SKM-1 treated with dmso at 0.1 percent for 144 hours (cell line): Measurements from ENCODE around the gene RPS27A.
"Not testable (repeated sequence)": the region's sequence is repeated elsewhere in the genome, so short reads cannot be mapped to it uniquely, and the experiment has no call there.

ENCODE experiments used
- DNase-seq: peaks from one replicate; lab custom pipeline; 2025; ENCODE audit not compliant: unreplicated experiment; lab: John Stamatoyannopoulos, UW

Gene RPS27A

DNA sequence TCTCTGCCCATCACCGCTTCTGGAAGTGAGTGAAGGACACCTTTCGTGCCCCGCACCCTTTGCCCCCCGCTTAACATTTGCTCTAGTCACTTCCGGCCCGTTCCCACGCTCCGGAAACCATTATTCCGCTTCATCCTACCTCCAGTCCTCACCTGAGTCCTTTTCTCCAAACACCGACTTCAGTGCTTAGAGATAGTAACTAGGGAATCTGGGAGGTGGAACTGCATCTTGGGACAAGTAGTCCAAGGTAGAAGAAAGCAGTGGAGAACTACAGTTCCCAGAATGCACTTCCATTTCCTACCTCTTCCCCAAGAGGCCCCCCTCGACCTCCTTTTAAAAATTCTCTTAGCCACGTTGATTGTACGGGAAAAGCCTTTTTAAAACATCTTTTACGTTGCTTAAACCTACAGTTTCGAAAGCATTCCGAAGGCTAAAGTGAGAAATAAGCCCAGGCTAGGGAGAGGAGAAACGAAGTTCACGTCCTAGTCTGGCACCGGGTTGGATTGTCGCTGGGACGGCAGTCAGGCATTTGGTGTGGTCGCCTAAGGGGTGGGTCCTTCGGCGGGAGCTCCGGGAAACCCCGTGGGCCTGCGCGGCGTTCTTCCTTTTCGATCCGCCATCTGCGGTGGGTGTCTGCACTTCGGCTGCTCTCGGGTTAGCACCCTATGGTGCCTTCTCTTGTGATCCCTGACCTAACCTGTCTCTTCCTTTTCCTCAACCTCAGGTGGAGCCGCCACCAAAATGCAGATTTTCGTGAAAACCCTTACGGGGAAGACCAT is at the start of gene RPS27A, which contains the start of gene CLHC1:
Gene RPS27A (plus strand): TSS at position 605 of the 779 bp plus-strand sequence. CDS start 137 bp downstream, at position 742.
Gene CLHC1 (minus strand): TSS at position 210 of the 779 bp plus-strand sequence. CDS start 9,882 bp downstream, outside the sequence.
- DNase-seq = peak; percentile 94

DNA sequence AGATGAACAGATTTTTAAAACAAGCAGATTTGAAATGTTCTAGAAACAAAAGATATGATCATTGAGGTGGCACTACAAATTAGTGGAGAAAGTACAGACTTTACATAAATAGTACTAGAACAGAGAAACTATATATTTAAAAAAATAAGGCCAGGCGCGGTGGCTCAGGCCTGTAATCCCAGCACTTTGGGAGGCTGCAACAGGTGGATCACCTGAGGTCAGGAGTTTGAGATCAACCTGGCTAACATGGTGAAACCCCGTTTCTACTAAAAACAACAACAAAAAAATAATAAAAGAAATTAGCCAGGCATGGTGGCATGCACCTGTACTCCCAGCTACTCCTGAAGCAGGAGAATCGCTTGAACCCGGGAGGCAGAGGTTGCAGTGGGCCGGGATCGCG is 45.7 kb upstream of the RPS27A start:
- DNase-seq = not testable (repeated sequence)

DNA sequence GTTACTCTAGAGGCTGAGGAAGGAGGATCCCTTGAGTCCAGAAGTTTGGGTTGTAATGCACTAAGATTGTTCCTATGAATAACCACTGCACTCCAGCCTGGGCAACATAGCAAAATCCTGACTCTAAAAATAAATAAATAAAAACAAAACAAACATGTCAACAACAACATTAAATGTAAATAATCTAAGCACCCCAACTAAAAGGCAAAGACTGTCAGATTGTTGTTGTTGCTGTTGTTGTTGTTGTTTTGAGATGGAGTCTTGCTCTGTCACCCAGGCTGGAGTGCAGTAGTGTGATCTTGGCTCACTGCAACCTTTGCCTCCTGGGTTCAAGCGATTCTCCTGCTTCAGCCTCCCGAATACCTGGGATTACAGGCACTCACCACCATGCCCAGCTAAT is 40.6 kb upstream of the RPS27A start:
- DNase-seq = not testable (repeated sequence)

DNA sequence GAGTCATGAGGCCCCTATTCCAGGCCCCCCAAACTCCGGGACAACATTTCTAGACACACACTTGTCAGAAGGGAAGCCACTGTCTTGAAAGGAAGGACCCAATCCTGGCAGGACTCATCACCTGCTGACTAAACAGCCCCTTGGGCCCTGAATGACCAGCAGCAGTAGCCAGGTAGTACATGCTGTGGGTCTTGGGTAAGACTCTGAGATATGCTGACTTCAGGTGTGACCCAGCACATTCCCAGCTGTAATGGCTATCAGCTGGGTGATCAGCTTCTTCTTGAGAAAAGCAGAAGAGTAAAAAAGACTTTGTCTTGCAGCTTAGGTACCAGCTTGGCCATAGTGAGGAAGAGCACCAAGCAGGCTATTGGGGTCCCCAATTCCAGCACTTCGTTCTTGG is 36.0 kb upstream of the RPS27A start:
- DNase-seq = no peak

DNA sequence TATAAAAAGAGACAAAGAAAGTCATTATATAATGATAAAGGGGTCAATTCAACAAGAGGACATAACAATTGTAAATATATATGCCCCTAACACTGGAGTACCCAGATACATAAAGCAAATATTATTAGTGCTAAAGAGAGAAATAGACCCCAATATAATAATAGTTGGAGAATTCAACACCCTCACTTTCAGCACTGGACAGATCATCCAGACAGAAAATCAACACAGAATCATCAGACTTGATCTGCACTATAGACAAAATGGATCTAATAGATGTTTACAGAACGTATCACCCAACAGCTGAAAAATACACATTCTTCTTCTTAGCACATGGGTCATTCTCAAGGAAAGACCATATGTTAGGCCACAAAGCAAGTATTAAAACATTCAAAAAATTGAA is 32.1 kb upstream of the RPS27A start:
- no peak for DNase-seq

DNA sequence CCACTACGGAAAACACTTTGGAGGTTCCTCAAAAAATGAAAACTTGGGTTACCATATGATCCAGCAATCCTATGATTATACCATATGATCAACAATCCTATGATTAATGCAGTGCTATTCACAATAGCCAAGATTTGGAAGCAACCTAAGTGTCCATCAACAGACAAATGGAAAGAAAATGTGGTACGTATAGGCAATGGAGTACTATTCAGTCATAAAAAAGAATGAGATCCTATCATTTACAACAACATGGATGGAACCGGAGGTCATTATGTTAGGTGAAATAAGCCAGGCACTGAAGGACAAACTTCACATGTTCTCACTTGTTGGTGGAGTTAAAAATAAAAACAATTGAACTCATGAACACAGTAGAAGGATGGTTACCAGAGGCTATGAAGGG is 28.0 kb upstream of the RPS27A start:
- no peak for DNase-seq

DNA sequence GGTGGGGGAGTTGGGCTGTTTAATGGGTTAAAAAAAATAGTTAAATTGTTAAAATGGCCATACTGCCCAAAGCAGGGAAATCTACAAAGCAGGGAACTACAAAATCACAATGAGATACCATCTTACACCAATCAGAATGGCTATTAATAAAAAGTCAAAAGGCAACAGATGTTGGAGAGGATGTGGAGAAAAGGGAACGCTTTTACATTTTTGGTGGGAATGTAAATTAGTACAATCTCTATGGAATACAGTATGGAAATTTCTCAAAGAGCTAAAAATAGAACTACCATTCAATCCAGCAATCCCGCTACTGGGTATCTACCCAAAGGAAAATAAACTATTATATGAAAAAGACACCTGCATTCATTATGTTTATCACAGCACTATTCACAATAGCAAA is 27.5 kb upstream of the RPS27A start:
- DNase-seq = no peak

DNA sequence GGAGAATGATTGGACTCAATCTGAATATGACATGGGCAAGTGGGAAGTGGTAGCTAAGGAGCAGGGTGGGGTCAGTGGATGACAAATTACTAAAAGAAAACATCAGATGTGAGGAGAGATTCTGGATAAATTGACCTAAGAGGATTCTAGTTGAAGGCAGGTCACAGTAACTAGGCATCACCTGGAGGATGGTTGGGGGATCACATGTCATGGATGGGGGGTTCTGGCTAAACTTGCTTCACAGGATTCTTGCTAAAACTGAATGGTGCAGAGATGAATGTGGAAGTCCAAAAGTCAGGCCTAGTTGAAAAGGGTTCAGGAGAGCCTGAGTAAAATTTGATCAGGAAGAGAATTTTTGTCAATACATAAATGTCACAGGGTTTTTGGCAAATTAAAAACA is 18.7 kb upstream of the RPS27A start:
- DNase-seq = no peak

DNA sequence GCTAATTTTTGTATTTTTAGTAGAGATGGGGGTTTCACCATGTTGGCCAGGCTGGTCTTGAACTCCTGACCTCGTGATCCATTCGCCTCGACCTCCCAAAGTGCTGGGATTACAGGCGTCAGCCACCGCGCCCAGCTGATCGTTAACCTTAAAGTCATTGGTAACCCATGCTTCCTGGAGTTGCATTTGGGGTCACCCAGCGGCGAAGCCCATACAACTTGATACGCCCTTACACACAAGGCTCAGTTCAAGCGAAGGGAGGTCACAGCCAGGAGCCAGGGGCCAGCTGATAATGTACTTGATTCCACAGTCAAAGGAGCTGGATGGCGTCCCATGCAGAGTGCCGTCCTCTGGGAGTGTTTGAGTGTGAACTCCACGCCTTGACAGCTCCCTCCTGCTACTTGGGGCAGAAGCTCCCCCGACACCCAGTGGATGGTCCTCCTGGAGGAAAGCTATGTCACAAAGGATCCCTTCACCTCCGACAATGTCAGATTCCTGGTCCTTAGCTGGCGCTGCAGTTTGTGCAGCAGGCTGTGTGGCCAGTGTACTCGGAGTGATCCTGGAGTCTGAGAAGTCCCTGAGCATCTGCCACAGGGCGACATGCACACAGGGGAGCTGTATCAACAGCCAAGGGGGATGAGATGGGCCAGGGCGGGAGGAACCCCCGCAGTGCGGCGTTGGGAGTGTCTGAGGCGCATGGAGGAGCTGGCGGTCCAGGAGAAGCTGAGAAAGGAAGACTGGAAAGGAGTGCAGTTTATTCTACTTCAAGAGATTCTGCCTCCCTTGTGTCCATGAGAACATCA is 8.3 kb upstream of the RPS27A start:
- DNase-seq = no peak

DNA sequence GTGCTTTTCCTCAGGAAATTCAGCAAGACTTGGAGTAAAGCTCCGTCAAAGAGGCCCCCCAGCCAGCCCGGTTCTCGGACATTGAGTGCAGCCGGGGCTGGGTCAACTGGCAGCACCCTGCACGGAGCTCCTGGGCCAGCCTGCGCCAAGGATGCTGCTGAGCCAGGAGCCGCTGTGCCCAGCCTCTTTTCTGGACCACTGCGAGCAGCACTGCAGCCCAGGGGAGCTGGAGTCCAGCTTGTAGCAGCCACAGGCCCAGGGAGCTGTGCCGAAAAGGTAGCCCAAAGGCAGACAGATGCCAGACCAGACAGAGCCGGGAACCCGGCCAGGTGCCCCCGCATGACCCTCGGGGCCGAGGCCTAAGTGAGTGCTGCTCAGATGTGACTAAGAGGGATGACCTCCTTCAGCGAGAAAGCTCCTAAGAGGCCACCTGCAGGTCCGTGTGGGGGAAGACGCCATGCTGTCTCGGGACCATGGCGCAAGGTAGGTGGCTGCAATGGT is 7.7 kb upstream of the RPS27A start:
- DNase-seq = no peak

DNA sequence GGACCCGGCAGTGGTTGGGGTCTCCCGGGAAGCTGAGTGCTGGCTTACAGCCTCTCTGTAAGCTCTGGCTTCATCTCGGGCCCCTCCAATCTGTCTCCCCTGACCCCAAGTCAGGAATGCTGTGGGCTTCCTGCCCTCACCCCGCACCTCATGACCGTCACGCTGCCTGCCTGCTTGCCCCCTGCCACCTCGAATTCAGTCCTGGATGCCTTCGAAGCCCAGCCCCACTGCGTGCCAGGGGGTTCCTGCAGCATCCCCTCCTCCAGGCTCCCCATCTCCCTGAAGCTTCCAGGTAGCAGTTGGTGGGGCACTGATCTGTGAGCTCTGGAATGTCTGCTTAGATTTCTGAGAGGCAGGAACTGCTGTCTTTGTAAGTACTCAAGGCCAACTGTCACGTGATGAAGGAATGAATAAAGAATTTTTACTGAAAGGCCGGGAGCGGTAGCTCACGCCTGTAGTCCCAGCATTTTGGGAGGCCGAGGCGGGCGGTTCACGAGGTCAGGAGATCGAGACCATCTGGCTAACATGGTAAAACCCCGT is 6.9 kb upstream of the RPS27A start:
- DNase-seq = no peak

DNA sequence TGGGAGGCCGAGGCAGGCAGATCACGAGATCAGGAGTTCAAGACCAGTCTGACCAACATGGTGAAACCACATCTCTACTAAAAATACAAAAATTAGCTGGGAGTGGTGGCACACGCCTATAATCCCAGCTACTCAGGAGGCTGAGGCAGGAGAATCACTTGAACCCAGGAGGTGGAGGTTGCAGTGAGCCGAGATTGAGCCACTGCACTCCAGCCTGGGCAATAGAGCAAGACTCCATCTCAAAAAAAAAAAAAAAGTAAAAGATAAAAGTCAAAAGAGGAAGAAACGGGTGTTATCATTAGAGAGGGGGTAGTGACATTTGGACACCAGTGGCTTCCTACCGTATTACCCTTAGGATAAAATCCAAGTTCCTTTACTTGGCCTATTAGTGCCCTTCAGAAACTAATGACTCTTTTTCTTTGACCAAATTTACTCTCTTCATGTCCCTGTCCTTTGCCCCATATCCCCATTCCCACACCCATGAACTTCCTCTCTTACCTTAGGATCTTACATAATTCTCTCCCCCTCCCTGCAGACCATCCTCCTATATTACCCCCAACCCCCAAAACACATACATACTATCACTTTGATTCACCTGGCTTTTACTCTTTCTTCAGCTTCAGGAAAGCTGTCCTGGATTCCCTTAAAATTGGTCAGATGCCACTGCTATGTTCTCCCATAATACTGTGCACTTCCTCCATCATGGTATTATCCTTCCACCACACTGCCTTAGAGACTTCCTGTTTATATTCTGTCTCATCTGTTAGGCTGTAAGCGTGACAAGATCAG is 4.9 kb upstream of the RPS27A start:
- DNase-seq = peak; percentile 73

DNA sequence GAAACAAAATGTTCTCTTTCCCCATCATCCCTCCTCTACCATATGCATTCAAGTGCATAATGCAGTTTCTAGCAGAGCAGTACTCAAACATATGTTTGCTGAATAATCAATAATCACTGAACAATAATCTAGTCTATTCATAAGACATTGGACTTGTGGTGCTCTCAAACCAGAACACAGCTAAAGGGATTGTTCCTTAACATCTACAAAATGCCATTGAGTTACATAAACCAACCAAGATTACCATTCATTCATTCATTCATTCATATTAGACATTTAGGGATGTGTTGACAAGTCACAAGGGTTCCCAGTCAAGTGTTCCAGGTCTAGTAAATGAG is 4.3 kb upstream of the RPS27A start:
- no peak for DNase-seq

DNA sequence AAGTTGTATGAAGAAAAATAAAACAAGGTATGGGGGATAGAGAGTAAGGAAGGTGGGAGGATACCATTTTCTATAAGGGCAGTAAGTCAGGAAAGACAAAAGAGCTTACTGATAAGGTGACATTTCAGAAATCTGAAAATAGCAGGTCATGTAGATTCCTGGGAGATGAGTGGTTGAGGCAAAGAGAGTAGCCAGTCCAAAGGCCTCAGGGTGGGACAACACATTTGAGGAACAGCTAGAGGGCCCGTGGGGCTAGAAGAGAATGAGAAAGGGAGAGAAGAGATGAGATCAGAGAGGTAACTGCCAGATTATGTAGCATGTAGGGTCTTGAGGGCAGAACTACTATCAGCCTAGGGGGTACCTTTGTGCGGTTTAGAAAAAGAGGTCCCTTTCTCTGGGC is 3.3 kb upstream of the RPS27A start:
- DNase-seq = no peak

DNA sequence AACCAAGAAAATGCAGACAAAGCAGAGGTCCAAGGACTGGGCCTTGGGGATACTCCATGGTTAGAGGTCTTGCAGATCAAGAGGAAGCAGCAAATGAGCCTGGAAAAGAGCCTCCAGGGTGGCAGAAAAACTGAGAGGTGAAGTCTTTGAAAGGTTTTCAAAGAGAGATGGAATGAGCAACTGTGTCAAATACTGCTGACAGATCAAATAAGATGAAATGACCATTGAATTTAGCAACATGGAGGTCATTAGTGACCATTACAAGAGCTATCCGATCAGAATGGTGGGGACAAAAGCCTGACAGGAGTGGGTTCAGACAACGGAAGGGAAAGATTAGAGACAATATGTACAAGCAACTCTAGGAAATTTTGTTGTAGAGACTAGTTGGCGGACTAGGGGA is 1.9 kb upstream of the RPS27A start:
- no peak for DNase-seq

DNA sequence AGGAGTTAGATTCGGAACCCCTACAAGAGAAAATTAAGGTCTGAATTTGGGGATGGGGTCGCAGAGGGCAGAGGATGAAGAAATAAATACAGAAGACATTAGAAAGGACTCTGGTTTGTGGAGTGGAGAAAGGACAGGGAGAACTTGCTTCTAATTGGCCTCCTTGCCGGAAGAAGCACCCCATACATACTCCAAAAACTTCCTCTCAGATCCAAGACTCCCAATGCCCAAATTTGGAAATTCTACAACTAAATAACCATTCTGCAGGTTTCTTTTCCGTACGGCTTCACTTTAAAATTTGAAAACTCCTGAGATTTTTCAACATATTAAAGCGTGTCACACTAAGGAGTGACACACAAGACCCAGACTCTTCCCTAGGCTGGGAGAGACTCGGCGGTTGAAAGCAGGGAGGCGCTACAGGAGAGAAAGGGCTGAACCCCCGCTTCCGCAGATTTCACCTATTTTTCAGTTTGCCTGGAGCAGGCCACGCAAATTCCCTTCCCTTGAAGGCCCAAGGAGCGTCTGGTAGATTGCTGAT is 873 bp upstream of the RPS27A start:
- DNase-seq = peak; percentile 36

DNA sequence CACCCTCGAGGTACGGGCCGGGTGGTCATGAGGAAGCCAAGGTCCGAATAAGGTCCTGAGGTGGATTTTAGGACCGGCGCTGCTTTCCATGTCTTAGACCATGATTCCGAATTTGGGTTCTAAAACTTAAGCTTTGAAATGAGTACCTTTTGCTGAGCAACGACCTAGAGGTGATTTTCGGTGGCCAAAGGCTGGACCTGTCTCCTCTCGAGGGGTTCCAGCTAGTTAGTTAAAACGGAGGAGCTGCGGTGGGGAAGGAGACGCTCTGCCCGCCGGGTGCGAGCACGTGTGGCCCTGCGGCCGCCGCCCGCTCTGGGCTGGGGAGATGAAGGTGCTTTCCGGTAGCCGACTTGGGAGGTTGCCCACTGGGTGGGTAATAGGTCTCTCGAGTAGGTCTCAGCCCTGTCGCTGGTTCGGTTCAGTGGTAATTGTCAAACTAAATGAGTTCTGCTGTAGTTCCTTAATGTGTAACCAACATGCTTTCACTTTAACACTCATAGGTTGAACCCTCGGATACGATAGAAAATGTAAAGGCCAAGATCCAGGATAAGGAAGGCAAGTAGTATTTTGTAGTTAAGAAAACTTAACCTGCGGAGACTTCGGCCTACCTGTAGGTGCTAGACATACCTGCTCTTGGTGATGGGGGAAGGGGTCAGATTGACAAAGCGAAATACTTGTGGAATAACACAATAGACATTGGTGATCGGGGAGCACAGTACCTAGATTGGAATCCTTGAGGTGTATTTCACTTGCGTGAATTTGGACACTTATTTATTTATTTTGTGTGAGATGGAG is 572 bp downstream of the RPS27A start:
- peak; percentile 42 for DNase-seq

DNA sequence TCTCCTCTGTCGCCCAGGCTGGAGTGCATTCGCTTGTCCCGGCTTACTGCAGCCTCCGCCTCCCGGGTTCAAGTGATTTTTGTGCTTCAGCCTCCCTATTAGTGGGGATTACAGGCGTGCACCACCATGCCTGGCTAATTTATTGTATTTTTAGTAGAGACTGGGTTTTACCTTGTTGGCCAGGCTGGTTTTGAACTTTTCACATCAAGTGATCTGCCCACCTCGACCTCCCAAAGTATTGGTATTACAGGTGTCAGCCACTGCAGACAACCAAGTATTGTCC is 1.1 kb downstream of the RPS27A start:
- no peak for DNase-seq

DNA sequence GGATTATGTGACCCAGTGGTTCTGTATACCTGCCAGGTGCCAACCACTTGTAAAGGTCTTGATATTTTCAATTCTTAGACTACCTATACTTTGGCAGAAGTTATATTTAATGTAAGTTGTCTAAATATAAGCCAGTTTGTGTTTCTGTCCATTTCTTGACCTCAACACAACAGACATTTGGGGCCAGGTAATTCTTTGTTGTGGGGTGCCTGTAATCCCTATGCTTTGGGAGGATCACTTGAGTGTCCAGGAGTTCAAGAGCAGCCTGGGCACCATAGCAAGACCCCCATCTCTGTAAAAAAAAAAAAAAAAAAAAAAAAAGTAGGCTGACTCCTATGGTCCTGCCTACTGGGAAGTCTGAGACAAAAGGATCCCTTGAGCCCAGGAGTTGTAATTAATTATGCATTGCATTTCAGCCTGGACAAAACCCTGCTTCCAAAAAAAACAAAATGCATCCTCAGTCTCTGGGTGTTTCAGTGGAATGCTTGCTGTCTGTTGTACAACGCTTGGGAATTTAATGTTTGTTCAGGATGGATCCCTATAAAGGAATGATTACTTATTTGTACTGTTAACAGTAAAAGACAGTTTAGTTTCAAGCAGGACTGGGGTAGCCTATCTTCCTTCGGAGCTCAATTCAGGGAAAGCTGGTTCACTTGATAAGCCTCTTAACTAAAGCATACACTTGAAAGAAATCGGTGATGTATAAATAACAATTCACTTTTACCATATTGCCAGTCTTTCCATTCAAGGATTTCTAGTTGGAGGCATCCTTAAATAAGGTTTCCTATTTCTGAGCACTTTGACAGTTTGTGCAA is 3.4 kb downstream of the RPS27A start:
- DNase-seq = no peak
